GM18909 (cell line): Measurements from ENCODE around the gene BCAR1.

ENCODE experiments used
- ATAC-seq: cut with Tn5 transposase; IDR thresholded peaks from one replicate; pipeline ENCODE4 v1.9.1; 2021; ENCODE audit warnings: mild to moderate bottlenecking; ENCODE audit not compliant: unreplicated experiment, poor library complexity

Gene BCAR1

GRCh38 chr16:75181630-75182029, 69.8 kb downstream of the BCAR1 start:
- ATAC-seq: no peak

DNA sequence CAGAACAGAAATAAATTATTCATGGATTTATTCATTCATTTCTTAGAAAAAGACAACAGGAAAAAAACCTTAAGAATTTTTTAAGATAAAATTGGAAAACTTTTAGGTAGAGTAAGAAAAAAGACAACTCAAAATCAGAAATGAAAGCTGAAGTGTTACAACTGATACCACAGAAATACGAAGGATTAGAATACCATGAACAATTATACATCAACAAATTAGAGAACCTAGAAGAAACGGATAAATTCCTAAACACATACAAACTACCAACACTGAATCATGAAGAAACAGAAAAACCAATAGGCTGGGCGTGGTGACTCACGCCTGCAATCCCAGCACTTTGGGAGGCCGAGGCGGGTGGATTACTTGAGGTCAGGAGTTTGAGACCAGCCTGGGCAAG, 72.2 kb downstream of the BCAR1 start:
- ATAC-seq: no peak
